ENCODE measurements around the gene CCM2.

Gene CCM2

DNA sequence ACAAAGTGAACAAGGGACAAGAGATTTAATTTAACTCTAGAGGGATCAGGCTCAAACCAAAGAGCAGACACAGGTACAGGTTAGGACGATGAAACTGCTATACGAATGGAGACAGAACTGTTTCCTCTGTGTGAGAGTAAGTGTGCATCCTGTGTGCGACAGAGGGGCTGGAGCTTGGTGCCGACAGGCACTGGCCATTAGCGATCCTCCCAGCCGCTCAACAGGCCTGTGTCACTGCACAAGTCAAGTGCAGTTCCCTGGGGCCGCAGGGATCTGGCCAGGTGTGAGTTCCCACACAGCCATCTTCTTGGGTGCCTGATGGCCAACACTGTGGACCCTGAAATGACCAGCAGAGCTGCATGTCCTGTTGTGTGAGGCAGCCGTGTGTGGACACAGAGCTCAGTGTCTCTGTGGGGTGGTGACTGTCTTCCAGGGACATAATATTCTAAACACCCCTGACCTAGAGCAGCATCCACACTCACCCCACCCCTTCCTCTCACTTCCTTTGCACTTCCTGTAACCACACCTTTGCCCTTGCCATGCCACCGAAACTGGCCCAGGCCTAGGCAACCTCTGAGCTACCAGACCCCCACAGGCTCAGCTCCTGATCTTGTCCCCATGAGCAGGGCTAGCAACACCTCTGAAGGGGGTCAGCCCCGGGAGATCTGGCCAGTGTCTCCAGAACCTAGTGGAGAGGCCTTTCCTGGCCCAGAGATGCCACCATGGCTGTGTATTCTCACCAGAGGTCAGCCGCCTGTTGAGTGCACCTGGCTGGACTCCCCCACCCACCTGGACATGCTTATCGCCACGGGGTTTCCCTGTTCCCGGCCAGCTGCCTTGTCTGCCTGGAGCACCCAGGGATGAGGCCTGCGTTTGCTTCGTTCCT lies 123.2 kb downstream of the CCM2 start:
- no peaks in the 10 kb centered on the region for H3K9me3 Mint-ChIP-seq
- H3K4me1 Mint-ChIP-seq: peaks cover 19% of the 10 kb centered on the region
- no peak overlapping the region for H3K4me3 Mint-ChIP-seq
- TF ChIP-seq, protein P1, sequence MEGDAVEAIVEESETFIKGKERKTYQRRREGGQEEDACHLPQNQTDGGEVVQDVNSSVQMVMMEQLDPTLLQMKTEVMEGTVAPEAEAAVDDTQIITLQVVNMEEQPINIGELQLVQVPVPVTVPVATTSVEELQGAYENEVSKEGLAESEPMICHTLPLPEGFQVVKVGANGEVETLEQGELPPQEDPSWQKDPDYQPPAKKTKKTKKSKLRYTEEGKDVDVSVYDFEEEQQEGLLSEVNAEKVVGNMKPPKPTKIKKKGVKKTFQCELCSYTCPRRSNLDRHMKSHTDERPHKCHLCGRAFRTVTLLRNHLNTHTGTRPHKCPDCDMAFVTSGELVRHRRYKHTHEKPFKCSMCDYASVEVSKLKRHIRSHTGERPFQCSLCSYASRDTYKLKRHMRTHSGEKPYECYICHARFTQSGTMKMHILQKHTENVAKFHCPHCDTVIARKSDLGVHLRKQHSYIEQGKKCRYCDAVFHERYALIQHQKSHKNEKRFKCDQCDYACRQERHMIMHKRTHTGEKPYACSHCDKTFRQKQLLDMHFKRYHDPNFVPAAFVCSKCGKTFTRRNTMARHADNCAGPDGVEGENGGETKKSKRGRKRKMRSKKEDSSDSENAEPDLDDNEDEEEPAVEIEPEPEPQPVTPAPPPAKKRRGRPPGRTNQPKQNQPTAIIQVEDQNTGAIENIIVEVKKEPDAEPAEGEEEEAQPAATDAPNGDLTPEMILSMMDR (IDR thresholded peaks at IDR 0.05): no peak
- no peaks in the 10 kb centered on the region for H3K36me3 Mint-ChIP-seq (ENCODE audit: low read depth)
- H3K27ac Mint-ChIP-seq: no peak overlapping the region
- DNase-seq: no peak
- peaks cover 26% of the 10 kb centered on the region for H3K27me3 Mint-ChIP-seq (ENCODE audit: low read depth, poor library complexity)

DNA sequence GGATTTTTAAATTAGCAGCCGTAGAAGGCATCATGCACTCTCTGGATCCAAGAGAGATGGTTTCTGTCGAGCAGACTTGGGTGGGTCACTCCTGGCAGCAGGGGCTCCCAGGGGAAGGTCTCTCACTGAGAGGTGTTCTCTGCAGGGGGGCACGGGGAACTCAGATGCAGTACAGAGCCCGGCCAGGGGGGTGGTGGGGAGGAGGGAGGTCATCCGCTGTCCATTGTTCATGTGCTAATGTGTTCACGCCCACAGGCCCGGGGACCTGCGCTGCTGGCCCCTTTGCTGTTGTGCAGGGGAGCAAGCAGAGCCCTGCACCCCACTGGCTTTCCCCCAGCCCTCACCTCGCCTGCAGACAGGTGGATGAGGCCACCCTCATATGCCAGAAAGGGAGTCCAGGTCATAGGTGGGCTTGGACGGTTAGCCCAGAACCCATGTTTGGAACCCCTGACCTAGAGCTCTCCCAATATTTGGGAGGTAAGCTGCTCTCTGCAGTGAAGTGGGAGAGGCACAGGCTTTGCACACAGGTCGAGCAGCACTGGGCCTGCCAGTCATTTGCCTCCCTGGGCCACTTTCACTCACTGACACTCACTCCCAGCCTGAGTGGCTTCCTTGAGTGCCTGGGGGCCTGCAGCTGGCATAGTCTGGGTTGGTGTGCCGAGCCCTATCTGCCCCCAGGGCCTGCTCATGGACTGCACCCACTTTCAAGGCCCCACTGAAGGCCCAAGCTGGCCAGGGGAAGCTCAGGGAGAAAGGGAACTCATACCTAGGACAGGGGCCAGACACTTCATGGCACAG lies 124.1 kb downstream of the CCM2 start:
- Mint-ChIP-seq H3K36me3 (ENCODE audit: low read depth) (no peaks in the 10 kb centered on the region), H3K4me1 (peaks cover 13% of the 10 kb centered on the region), H3K4me3 (no peak overlapping the region), H3K27ac (no peak overlapping the region), H3K27me3 (ENCODE audit: low read depth, poor library complexity) (peaks cover 20% of the 10 kb centered on the region), H3K9me3 (no peaks in the 10 kb centered on the region)
- TF ChIP-seq, protein P1 (IDR thresholded peaks at IDR 0.05): no peak
- DNase-seq: no peak

DNA sequence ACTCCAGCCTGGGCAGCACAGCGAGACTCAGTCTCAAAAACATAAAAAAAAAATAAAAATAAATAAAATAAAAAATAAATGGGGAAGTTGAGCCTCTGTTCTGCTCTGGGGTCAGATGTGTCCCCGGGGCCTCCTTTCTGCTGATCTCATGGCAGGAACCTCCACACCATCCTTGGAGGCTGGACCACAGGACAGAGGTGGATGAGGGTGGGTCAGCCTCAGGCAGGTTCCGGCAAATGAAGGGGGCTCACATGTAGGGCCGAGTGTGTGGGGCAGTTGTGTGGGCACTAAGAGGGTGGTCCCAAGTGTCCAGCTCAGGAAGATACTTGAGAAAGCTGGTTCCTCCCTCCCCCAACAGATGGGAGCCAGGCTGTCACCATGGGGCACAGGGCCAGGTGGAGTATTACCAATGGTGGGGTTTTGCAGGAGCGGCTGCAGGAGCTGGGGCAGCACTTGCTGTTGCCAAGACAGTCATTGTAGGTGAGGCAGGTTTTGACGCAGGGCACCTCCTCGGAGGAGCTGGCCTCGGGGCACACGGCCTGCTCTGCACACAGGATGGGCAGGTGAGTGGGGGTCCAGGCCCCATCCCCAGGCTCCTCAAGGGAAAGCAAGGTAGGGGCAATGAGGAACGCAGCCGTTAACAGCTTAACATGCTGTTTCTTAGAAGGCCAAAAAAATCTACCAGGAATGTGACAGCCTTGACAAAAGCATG lies 125.3 kb downstream of the CCM2 start:
- peaks cover 12% of the 10 kb centered on the region for H3K4me1 Mint-ChIP-seq
- H3K36me3 Mint-ChIP-seq (ENCODE audit: low read depth): no peaks in the 10 kb centered on the region
- no peak overlapping the region for H3K27ac Mint-ChIP-seq
- DNase-seq: no peak
- TF ChIP-seq, protein P1 (IDR thresholded peaks at IDR 0.05): no peak
- peaks cover 15% of the 10 kb centered on the region for H3K27me3 Mint-ChIP-seq (ENCODE audit: low read depth, poor library complexity)
- no peak overlapping the region for H3K4me3 Mint-ChIP-seq
- no peaks in the 10 kb centered on the region for H3K9me3 Mint-ChIP-seq
